ENCODE results near the gene ECHDC3.

Gene ECHDC3

GRCh38 chr10:11772575-11773288 is 30.6 kb downstream of the ECHDC3 start:
- Histone ChIP-seq H3F3A (ENCODE audit: control insufficient read depth, insufficient read depth) (no peaks in the 10 kb centered on the region), H3K27me3 (ENCODE audit: control insufficient read depth, low read length) (peaks cover 12% of the 10 kb centered on the region), H3K9me2 (replicated peaks; ENCODE audit: control insufficient read depth, low read length) (no peaks in the 10 kb centered on the region), H3K4me1 (ENCODE audit: control insufficient read depth, low read length) (no peaks in the 10 kb centered on the region), H3K9me3 (ENCODE audit: control insufficient read depth, insufficient read depth, low read length) (no peaks in the 10 kb centered on the region), H3K36me3 (ENCODE audit: control insufficient read depth, low read length) (no peaks in the 10 kb centered on the region), H3K27ac (ENCODE audit: low read depth, low read length) (no peak overlapping the region), H3K79me2 (ENCODE audit: control insufficient read depth, low read length) (no peaks in the 10 kb centered on the region), H3K4me2 (ENCODE audit: low read length) (no peak overlapping the region), H4K20me1 (ENCODE audit: control insufficient read depth, insufficient read depth, low read depth, low read length) (no peaks in the 10 kb centered on the region), H3K4me3 (ENCODE audit: low read length) (no peak overlapping the region)
- TF ChIP-seq CTCF (IDR thresholded peaks at IDR 0.05; ENCODE audit: low read depth, low read length, poor library complexity, severe bottlenecking) (no peak), EZH2phosphoT487 (IDR thresholded peaks at IDR 0.05; ENCODE audit: borderline replicate concordance, low read length) (no peak)

- H3K4me2 ChIP-seq (ENCODE audit: low read length): no peak overlapping the region
- H3K9me2 ChIP-seq (replicated peaks; ENCODE audit: control insufficient read depth, low read length): no peaks in the 10 kb centered on the region
- no peak overlapping the region for H3K27ac ChIP-seq (ENCODE audit: low read depth, low read length)
- H3K27me3 ChIP-seq (ENCODE audit: control insufficient read depth, low read length): peaks cover 10% of the 10 kb centered on the region
- H3F3A ChIP-seq (ENCODE audit: control insufficient read depth, insufficient read depth): no peaks in the 10 kb centered on the region
- no peaks in the 10 kb centered on the region for H3K79me2 ChIP-seq (ENCODE audit: control insufficient read depth, low read length)
- no peaks in the 10 kb centered on the region for H3K4me1 ChIP-seq (ENCODE audit: control insufficient read depth, low read length)
- H3K9me3 ChIP-seq (ENCODE audit: control insufficient read depth, insufficient read depth, low read length): no peaks in the 10 kb centered on the region
- no peak for TF ChIP-seq CTCF (IDR thresholded peaks at IDR 0.05; ENCODE audit: low read depth, low read length, poor library complexity, severe bottlenecking)
- TF ChIP-seq EZH2phosphoT487 (IDR thresholded peaks at IDR 0.05; ENCODE audit: borderline replicate concordance, low read length): no peak
- H4K20me1 ChIP-seq (ENCODE audit: control insufficient read depth, insufficient read depth, low read depth, low read length): no peaks in the 10 kb centered on the region
- no peaks in the 10 kb centered on the region for H3K36me3 ChIP-seq (ENCODE audit: control insufficient read depth, low read length)
- H3K4me3 ChIP-seq (ENCODE audit: low read length): no peak overlapping the region
Measured at GRCh38 chr10:11773761-11774441, 31.7 kb downstream of the ECHDC3 start.

DNA sequence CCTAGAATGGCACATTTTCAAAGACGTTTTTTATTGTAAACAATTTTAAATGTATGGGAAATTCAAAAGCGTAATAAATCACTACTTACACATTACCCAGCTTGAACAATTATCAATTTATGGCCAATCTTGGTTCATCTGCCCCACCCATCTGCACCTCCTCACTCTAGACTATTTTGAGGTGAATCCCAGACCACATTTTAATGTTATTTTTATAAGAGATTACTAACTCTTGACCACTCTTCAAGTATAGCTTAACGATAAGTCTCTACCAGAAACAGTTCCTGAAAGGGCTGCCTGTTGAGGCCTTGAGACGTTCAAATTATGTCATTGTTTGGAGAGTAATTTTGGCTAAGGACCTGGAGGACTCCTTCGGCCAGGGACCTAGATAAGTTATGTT is 33.2 kb downstream of the ECHDC3 start:
- Histone ChIP-seq H3K4me2 (ENCODE audit: low read length) (no peak overlapping the region), H3K4me3 (ENCODE audit: low read length) (no peak overlapping the region), H3K9me3 (ENCODE audit: control insufficient read depth, insufficient read depth, low read length) (no peaks in the 10 kb centered on the region), H3K79me2 (ENCODE audit: control insufficient read depth, low read length) (no peaks in the 10 kb centered on the region), H3K27ac (ENCODE audit: low read depth, low read length) (no peak overlapping the region), H3F3A (ENCODE audit: control insufficient read depth, insufficient read depth) (no peaks in the 10 kb centered on the region), H3K4me1 (ENCODE audit: control insufficient read depth, low read length) (no peaks in the 10 kb centered on the region), H3K36me3 (ENCODE audit: control insufficient read depth, low read length) (no peaks in the 10 kb centered on the region), H4K20me1 (ENCODE audit: control insufficient read depth, insufficient read depth, low read depth, low read length) (no peaks in the 10 kb centered on the region), H3K9me2 (replicated peaks; ENCODE audit: control insufficient read depth, low read length) (no peaks in the 10 kb centered on the region), H3K27me3 (ENCODE audit: control insufficient read depth, low read length) (peaks cover 10% of the 10 kb centered on the region)
- TF ChIP-seq EZH2phosphoT487 (IDR thresholded peaks at IDR 0.05; ENCODE audit: borderline replicate concordance, low read length) (no peak), CTCF (IDR thresholded peaks at IDR 0.05; ENCODE audit: low read depth, low read length, poor library complexity, severe bottlenecking) (no peak)
